Measurements from ENCODE around the gene PHRF1. TPM values are rescaled to one million over a fixed set of nuclear protein-coding genes. Genes with fewer than 3 reads are reported as not detected.

Gene PHRF1
- total and polyA plus RNA-seq, 2 donors (not counting 3 experiments of a cell fraction or from before 2014, with no cell fraction given), result 14.2 to 39.4 TPM

DNA sequence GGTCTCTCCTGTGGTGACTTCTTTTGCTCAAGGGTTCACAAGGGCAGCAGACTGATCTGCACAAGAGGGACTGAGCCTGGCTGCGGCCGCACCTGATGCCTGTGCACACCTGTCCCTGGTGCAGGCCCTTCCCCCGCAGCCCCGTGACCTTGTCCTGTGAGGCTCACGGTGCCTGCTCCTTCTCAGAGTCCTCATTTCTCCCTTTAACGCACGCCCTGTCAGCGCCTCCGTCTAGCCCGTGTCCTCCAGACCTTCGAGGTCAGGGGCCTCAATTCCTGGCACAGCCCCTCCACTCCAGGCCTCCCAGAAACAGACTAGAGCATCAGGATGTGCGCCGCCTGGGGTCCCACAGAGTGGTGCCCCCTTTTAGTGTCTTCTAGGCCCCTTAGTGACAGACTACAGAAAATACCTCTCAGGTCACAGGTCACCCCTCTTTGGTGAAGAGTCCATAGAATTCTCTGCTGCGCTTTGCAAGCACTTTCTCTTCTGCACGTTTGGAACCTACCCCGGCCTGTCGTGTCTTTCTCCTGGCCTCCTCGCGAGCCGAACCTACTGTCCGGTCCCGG lies 59.8 kb downstream of the PHRF1 start:
- peaks cover 27 to 45% of the 10 kb centered on the region in 2 experiments for H3K27me3 ChIP-seq (ENCODE audit: control insufficient read depth in 2 of 2, insufficient read depth in 2 of 2, low read length in 2 of 2)
- no peak overlapping the region for H3K4me2 ChIP-seq (ENCODE audit: insufficient read depth, low read length)
- POLR2A ChIA-PET, result no interaction called here
- H3K36me3 ChIP-seq (ENCODE audit: control insufficient read depth in 2 of 2, extremely low read depth in 1 of 2, insufficient read depth in 2 of 2, low read length in 2 of 2), result no peaks in the 10 kb centered on the region
- FAIRE-seq, result no peak
- no TSS peak for BruUV-seq (replicated peaks)
- H3K9me1 ChIP-seq (replicated peaks; ENCODE audit: control insufficient read depth, extremely low read depth, insufficient read depth, low read length), result no peaks in the 10 kb centered on the region
- no peak overlapping the region for H2AFZ ChIP-seq (ENCODE audit: low read depth, low read length)
- no peak for DNase-seq (ENCODE audit: low read depth, low spot score)
- intact Hi-C loops (cut with micrococcal nuclease), result no loop called here
- dilution Hi-C loops (cut with MboI; ENCODE audit: extremely low pct_ligation_motif_present, low sequenced_read_pairs), result no loop called here
- peaks cover 4% of the 10 kb centered on the region for H3K4me1 ChIP-seq (ENCODE audit: control insufficient read depth, extremely low read depth, insufficient read depth, low read length)
- no peak overlapping the region for H3K9ac ChIP-seq (replicated peaks; ENCODE audit: extremely low read depth, insufficient read depth, low read length)
- H3K4me3 ChIP-seq (replicated peaks in 1 of 3; ENCODE audit: insufficient read depth in 1 of 3, low read depth in 1 of 3, low read length in 3 of 3), result no peak overlapping the region
- CTCF ChIA-PET, result interaction anchor here (0.8 kb wide), 1 partner anchor 27 kb away, joined by 3 read pairs; no protein-coding TSS in a partner anchor
- H3K27ac ChIP-seq (ENCODE audit: insufficient read depth, low read depth, low read length), result no peak overlapping the region
- H3K9me3 ChIP-seq (replicated peaks; ENCODE audit: control insufficient read depth, insufficient read depth, low read length), result no peaks in the 10 kb centered on the region
- TF ChIP-seq EZH2 (IDR thresholded peaks at IDR 0.05; ENCODE audit: borderline replicate concordance, low read depth, low read length, severe bottlenecking), result no peak
- TF ChIP-seq, protein P1, sequence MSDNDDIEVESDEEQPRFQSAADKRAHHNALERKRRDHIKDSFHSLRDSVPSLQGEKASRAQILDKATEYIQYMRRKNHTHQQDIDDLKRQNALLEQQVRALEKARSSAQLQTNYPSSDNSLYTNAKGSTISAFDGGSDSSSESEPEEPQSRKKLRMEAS (IDR thresholded peaks at IDR 0.05; ENCODE audit: insufficient read depth, insufficient read length), result no peak
- TF ChIP-seq, protein P2, sequence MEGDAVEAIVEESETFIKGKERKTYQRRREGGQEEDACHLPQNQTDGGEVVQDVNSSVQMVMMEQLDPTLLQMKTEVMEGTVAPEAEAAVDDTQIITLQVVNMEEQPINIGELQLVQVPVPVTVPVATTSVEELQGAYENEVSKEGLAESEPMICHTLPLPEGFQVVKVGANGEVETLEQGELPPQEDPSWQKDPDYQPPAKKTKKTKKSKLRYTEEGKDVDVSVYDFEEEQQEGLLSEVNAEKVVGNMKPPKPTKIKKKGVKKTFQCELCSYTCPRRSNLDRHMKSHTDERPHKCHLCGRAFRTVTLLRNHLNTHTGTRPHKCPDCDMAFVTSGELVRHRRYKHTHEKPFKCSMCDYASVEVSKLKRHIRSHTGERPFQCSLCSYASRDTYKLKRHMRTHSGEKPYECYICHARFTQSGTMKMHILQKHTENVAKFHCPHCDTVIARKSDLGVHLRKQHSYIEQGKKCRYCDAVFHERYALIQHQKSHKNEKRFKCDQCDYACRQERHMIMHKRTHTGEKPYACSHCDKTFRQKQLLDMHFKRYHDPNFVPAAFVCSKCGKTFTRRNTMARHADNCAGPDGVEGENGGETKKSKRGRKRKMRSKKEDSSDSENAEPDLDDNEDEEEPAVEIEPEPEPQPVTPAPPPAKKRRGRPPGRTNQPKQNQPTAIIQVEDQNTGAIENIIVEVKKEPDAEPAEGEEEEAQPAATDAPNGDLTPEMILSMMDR (IDR thresholded peaks at IDR 0.05; ENCODE audit: extremely low read depth in 1 of 2, insufficient read depth in 1 of 2, low read depth in 1 of 2, low read length in 2 of 2), result no peak
- no peak for TF ChIP-seq FOS (IDR thresholded peaks at IDR 0.05; ENCODE audit: borderline replicate concordance, insufficient read depth, low read length)
- TF ChIP-seq JUN (IDR thresholded peaks at IDR 0.05; ENCODE audit: borderline replicate concordance, insufficient read depth, insufficient read length, low read depth), result no peak
- no peak for TF ChIP-seq GATA2 (IDR thresholded peaks at IDR 0.05; ENCODE audit: insufficient read depth, insufficient read length, low read depth, low read length)
- TF ChIP-seq POLR2AphosphoS5 (IDR thresholded peaks at IDR 0.05; ENCODE audit: insufficient read depth, low read depth, low read length), result no peak
- TF ChIP-seq POLR2A (IDR thresholded peaks at IDR 0.05; ENCODE audit: low read depth, low read length), result no peak
- no peak for TF ChIP-seq MYC (IDR thresholded peaks at IDR 0.05; ENCODE audit: low read depth, low read length)
- H4K20me1 ChIP-seq (replicated peaks; ENCODE audit: control insufficient read depth, extremely low read depth, insufficient read depth, low read length), result no peaks in the 10 kb centered on the region
- no peaks in the 10 kb centered on the region for H3K79me2 ChIP-seq (ENCODE audit: control insufficient read depth, insufficient read depth, low read length)
